GM12878 (cell line): Measurements from ENCODE around the gene LRRC56. TPM values are rescaled to one million over a fixed set of nuclear protein-coding genes. Genes with fewer than 3 reads are reported as not detected.

Source experiments
- ATAC-seq: fragments of 200-7000 bp; cut with Tn5 transposase; 3 replicates; pipeline ENCODE4 v1.9.1; 2020; ENCODE audit warnings: mild to moderate bottlenecking, moderate library complexity
- BruUV-seq: library from RNA; stranded (reverse); fragments of 400-500 nt; replicated peaks from 2 replicates; lab custom pipeline; 2021; lab: Mats Ljungman, UMichigan
- CTCF ChIA-PET: fragments of 300-600 bp; sonication (Branson Sonifier 250); formaldehyde crosslinking; extraction: SDS; loops from one replicate; lab custom pipeline; 2021; ENCODE audit warnings: inconsistent platforms; lab: Yijun Ruan, JAX
- POLR2A ChIA-PET: fragments of 350-600 bp; formaldehyde crosslinking; extraction: SDS; loops from one replicate; lab custom pipeline; 2021; ENCODE audit warnings: inconsistent platforms; lab: Charles Lee
- RAD21 ChIA-PET: fragments of 300-600 bp; sonication (Branson Sonifier 250); formaldehyde crosslinking; loops from one replicate; lab custom pipeline; 2023; ENCODE audit warnings: antibody characterized with exemption; ENCODE audit not compliant: unreplicated experiment; lab: Charles Lee
- SMC1A ChIA-PET: fragments of 300-600 bp; sonication (Branson Sonifier 250); formaldehyde crosslinking; loops from one replicate; lab custom pipeline; 2023; ENCODE audit not compliant: unreplicated experiment, uncharacterized antibody; lab: Charles Lee
- DNase-seq: peaks from one replicate; pipeline ENCODE4 v3.0.0-alpha.2; 2011; ENCODE audit warnings: low read depth, low spot score
- FAIRE-seq: peaks from 3 replicates; lab custom pipeline; 2011; peaks lifted over from hg19 to GRCh38; lab: Jason Lieb, UNC
- H2AFZ ChIP-seq: 2 replicates; pipeline ENCODE4 v1.6.0; 2011; ENCODE audit warnings: low read depth, low read length, control low read depth; ENCODE audit not compliant: control insufficient read depth
- H3K27ac ChIP-seq: 2 replicates; pipeline ENCODE4 v1.5.1; 2011; ENCODE audit warnings: control low read depth; ENCODE audit not compliant: control insufficient read depth, insufficient read depth
- H3K27me3 ChIP-seq, 2 experiments: replicated peaks in 1 of 2; 2 replicates each; pipeline versions ENCODE4 v1.6.0 to v1.6.1; 2011; ENCODE audit warnings: low read length in 1 of 2; ENCODE audit not compliant: control insufficient read depth in 2 of 2, insufficient read depth in 2 of 2
- H3K36me3 ChIP-seq, 2 experiments: 2 replicates each; pipeline ENCODE4 v1.5.1; 2011; ENCODE audit warnings: low read length in 1 of 2; ENCODE audit not compliant: control insufficient read depth in 2 of 2, insufficient read depth in 2 of 2
- H3K4me1 ChIP-seq: 2 replicates; pipeline ENCODE4 v1.6.1; 2011; ENCODE audit warnings: mild to moderate bottlenecking, low read length, moderate library complexity, mixed read lengths; ENCODE audit not compliant: control insufficient read depth, insufficient read depth
- H3K4me2 ChIP-seq: 2 replicates; pipeline ENCODE4 v1.6.0; 2011; ENCODE audit warnings: control low read depth; ENCODE audit not compliant: control insufficient read depth, insufficient read depth
- H3K4me3 ChIP-seq: fragments of 200-600 bp; sonication (generic); 2 replicates; pipeline ENCODE4 v1.5.1; 2016
- H3K79me2 ChIP-seq: 2 replicates; pipeline ENCODE4 v1.6.0; 2011; ENCODE audit warnings: low read length; ENCODE audit not compliant: control insufficient read depth, insufficient read depth
- H3K9ac ChIP-seq: 2 replicates; pipeline ENCODE4 v1.8.0; 2011; ENCODE audit warnings: low read length, control low read depth, mixed read lengths; ENCODE audit not compliant: control insufficient read depth, insufficient read depth
- H3K9me3 ChIP-seq: replicated peaks from 3 replicates; pipeline ENCODE4 v1.5.1; 2011; ENCODE audit warnings: mild to moderate bottlenecking, low read length; ENCODE audit not compliant: control insufficient read depth, insufficient read depth
- H4K20me1 ChIP-seq: 2 replicates; pipeline ENCODE4 v1.6.0; 2011; ENCODE audit not compliant: control insufficient read depth, insufficient read depth
- HDAC2 ChIP-seq: fragments of 200-600 bp; sonication (generic); IDR thresholded peaks from 2 replicates; pipeline ENCODE4 v1.6.1; 2017
- MYB ChIP-seq: fragments of 150-350 bp; IDR thresholded peaks from 2 replicates; pipeline ENCODE4 v1.6.1; 2014; ENCODE audit warnings: mild to moderate bottlenecking, low read depth, low read length, borderline replicate concordance
- WGBS: methylation state at CpG from one replicate; pipeline ENCODE4 v1.1.6; 2016; ENCODE audit warnings: low lambda C conversion rate; ENCODE audit not compliant: insufficient replicate concordance, insufficient coverage; ENCODE audit errors: missing lambda C conversion rate; 5-methylcytosine and 5-hydroxymethylcytosine counted together
- in situ Hi-C: fragments of 300-500 bp; cut with MboI; formaldehyde crosslinking; loops from 9 replicates; pipeline ENCODE4 v1.14.3; 2018; ENCODE audit warnings: mixed read lengths
- intact Hi-C: fragments of 100-400 bp; cut with micrococcal nuclease; formaldehyde crosslinking; loops from one replicate; pipeline ENCODE4 v1.14.2; 2022; ENCODE audit not compliant: unreplicated experiment
- polyA plus RNA-seq, 11 experiments: library from polyadenylated mRNA; depleted of rRNA in 4 of 11; unstranded in 6 of 11; stranded (reverse) in 5 of 11; fragments of >200 nt; fragmentation: Nextera tagmentation in 4 of 11; fragmentation: Illumina TruSeq in 1 of 11; extraction: Ambion mirVana in 4 of 11; extraction: Trizol in 1 of 11; gene quantifications; 1 replicate in 1 of 11; 2 replicates in 10 of 11; pipeline versions ENCODE4 v1.2.1 to v1.2.3, GENCODE V29; 2011 to 2016; ENCODE audit warnings: inconsistent platforms in 2 of 11, missing spikeins in 2 of 11, low read depth in 1 of 11
- total RNA-seq, 4 experiments: library from RNA; depleted of rRNA in 3 of 4; stranded (reverse); fragments of >200 nt in 3 of 4; fragmentation: Illumina TruSeq in 1 of 4; extraction: Trizol in 1 of 4; gene quantifications; 2 replicates each; pipeline versions ENCODE4 v1.2.1 to v1.2.3, GENCODE V29; 2013 to 2021
- TF ChIP-seq, protein P1 (sequence below): IDR thresholded peaks from 2 replicates; pipeline ENCODE4 v1.6.1; 2012; ENCODE audit warnings: mild to moderate bottlenecking, low read depth, low read length

Gene LRRC56
- total and polyA plus RNA-seq, 10 of the 15 experiments (the other 5 are each of a cell fraction or from before 2014, with no cell fraction given), result 0.02 to 1.9 (median 0.75) TPM; not detected in 1

GRCh38 chr11:487571-488021 is 49.7 kb upstream of the LRRC56 start (continued):
- TF ChIP-seq, protein P1, sequence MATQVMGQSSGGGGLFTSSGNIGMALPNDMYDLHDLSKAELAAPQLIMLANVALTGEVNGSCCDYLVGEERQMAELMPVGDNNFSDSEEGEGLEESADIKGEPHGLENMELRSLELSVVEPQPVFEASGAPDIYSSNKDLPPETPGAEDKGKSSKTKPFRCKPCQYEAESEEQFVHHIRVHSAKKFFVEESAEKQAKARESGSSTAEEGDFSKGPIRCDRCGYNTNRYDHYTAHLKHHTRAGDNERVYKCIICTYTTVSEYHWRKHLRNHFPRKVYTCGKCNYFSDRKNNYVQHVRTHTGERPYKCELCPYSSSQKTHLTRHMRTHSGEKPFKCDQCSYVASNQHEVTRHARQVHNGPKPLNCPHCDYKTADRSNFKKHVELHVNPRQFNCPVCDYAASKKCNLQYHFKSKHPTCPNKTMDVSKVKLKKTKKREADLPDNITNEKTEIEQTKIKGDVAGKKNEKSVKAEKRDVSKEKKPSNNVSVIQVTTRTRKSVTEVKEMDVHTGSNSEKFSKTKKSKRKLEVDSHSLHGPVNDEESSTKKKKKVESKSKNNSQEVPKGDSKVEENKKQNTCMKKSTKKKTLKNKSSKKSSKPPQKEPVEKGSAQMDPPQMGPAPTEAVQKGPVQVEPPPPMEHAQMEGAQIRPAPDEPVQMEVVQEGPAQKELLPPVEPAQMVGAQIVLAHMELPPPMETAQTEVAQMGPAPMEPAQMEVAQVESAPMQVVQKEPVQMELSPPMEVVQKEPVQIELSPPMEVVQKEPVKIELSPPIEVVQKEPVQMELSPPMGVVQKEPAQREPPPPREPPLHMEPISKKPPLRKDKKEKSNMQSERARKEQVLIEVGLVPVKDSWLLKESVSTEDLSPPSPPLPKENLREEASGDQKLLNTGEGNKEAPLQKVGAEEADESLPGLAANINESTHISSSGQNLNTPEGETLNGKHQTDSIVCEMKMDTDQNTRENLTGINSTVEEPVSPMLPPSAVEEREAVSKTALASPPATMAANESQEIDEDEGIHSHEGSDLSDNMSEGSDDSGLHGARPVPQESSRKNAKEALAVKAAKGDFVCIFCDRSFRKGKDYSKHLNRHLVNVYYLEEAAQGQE, result no peak
- TF ChIP-seq MYB, result no peak

DNA sequence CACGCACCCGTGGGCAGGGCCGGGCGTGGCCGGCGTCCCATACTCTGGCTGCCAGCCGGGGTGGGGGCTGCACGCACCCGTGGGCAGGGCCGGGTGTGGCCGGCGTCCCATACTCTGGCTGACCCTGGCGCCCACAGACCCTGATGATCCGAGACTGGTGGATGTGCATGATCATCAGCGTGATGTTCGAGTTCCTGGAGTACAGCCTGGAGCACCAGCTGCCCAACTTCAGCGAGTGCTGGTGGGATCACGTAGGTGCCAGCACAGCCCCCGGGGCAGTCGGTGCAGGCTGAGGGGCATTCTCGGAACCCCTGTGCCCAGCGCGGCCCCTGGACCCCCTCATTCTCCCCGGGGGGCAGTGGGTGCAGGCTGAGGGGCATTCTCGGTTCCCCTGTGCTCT is 49.3 kb upstream of the LRRC56 start:
- in situ Hi-C loops, result no loop called here
- H3K9me3 ChIP-seq, result no peaks in the 10 kb centered on the region; the same call in 2 of the 3 replicates
- peaks cover 0 to 5% of the 10 kb centered on the region in 2 experiments; a peak in 2 of 4 replicates for H3K36me3 ChIP-seq
- no peak overlapping the region for H3K9ac ChIP-seq
- ATAC-seq, result no peak
- intact Hi-C loops, result no loop called here
- ChIA-PET SMC1A (no interaction called here), POLR2A (no interaction called here), CTCF (no interaction called here), RAD21 (no interaction called here)
- no peaks in the 10 kb centered on the region for H3K27me3 ChIP-seq
- WGBS, result 94% methylated on average over 25 of the region's 25 CpGs
- H3K27ac ChIP-seq, result no peak overlapping the region
- H3K4me3 ChIP-seq, result no peak overlapping the region
- no peak for TF ChIP-seq HDAC2
- no peak overlapping the region for H3K4me2 ChIP-seq
- H3K4me1 ChIP-seq, result no peaks in the 10 kb centered on the region
- no peaks in the 10 kb centered on the region for H3K79me2 ChIP-seq
- H4K20me1 ChIP-seq, result no peaks in the 10 kb centered on the region
- no TSS peak for BruUV-seq
- H2AFZ ChIP-seq, result no peak overlapping the region
- no peak for FAIRE-seq
- no peak for DNase-seq
